SK-N-SH treated with all-trans-retinoic acid at 6 μM for 48 hours (cell line): Measurements from ENCODE around the gene HOXD3.

ENCODE experiments used
- ATAC-seq: fragments of 200-7000 bp; cut with Tn5 transposase; 3 replicates; pipeline ENCODE4 v1.9.1; 2020; ENCODE audit warnings: mild to moderate bottlenecking, moderate library complexity
- ARNTL ChIP-seq: fragments of 450-650 bp; formaldehyde crosslinking; IDR thresholded peaks from 2 replicates; pipeline ENCODE4 v1.5.0; 2020; ENCODE audit warnings: low read depth, mild to moderate bottlenecking, moderate library complexity, borderline replicate concordance
- CSDC2 ChIP-seq: fragments of 250-450 bp; sonication (Bioruptor Pico); IDR thresholded peaks from 2 replicates; pipeline ENCODE4 v1.5.0; 2020; ENCODE audit warnings: mild to moderate bottlenecking, moderate library complexity
- ESRRG ChIP-seq: fragments of 250-450 bp; sonication (Bioruptor Pico); IDR thresholded peaks from 2 replicates; pipeline ENCODE4 v1.6.1; 2021; ENCODE audit warnings: mild to moderate bottlenecking
- GLIS3 ChIP-seq: fragments of 250-450 bp; sonication (Bioruptor Pico); IDR thresholded peaks from 2 replicates; pipeline ENCODE4 v1.5.0; 2020; ENCODE audit warnings: mild to moderate bottlenecking, moderate library complexity
- ISL1 ChIP-seq: fragments of 250-450 bp; sonication (Bioruptor Pico); IDR thresholded peaks from 2 replicates; pipeline ENCODE4 v2.1.2; 2022; ENCODE audit warnings: mild to moderate bottlenecking, moderate library complexity
- OSR1 ChIP-seq: fragments of 250-450 bp; sonication (Bioruptor Pico); IDR thresholded peaks from 2 replicates; pipeline ENCODE4 v1.8.0; 2022; ENCODE audit warnings: moderate library complexity, mild to moderate bottlenecking, inconsistent platforms
- PPARA ChIP-seq: fragments of 250-450 bp; sonication (Bioruptor Pico); IDR thresholded peaks from 2 replicates; pipeline ENCODE4 v1.5.0; 2020; ENCODE audit warnings: mild to moderate bottlenecking, borderline replicate concordance
- RARB ChIP-seq: fragments of 250-450 bp; sonication (Bioruptor Pico); IDR thresholded peaks from 2 replicates; pipeline ENCODE4 v1.8.0; 2021; ENCODE audit warnings: mild to moderate bottlenecking, moderate library complexity
- SNAI2 ChIP-seq: fragments of 250-450 bp; sonication (Bioruptor Pico); IDR thresholded peaks from 2 replicates; pipeline ENCODE4 v1.5.0; 2020; ENCODE audit warnings: mild to moderate bottlenecking, moderate library complexity
- TCF4 ChIP-seq: fragments of 250-450 bp; sonication (Bioruptor Pico); IDR thresholded peaks from 2 replicates; pipeline ENCODE4 v1.8.0; 2021; ENCODE audit warnings: mild to moderate bottlenecking, moderate library complexity, borderline replicate concordance
- TOX ChIP-seq: fragments of 250-450 bp; sonication (Bioruptor Pico); IDR thresholded peaks from 2 replicates; pipeline ENCODE4 v1.8.0; 2021; ENCODE audit warnings: mild to moderate bottlenecking, moderate library complexity, borderline replicate concordance
- ZC3H10 ChIP-seq: fragments of 250-450 bp; sonication (Bioruptor Pico); IDR thresholded peaks from 2 replicates; pipeline ENCODE4 v1.5.1; 2021; ENCODE audit warnings: mild to moderate bottlenecking, moderate library complexity
- ZFP3 ChIP-seq: fragments of 250-450 bp; sonication (Bioruptor Pico); IDR thresholded peaks from 2 replicates; pipeline ENCODE4 v1.5.0; 2020; ENCODE audit warnings: mild to moderate bottlenecking, moderate library complexity
- ZFP30 ChIP-seq: fragments of 450-650 bp; formaldehyde crosslinking; IDR thresholded peaks from 2 replicates; pipeline ENCODE4 v1.5.0; 2022; ENCODE audit warnings: mild to moderate bottlenecking, moderate library complexity
- ZNF70 ChIP-seq: fragments of 450-650 bp; formaldehyde crosslinking; IDR thresholded peaks from 2 replicates; pipeline ENCODE4 v1.5.0; 2020; ENCODE audit warnings: mild to moderate bottlenecking, moderate library complexity
- ZNF8 ChIP-seq: fragments of 450-650 bp; formaldehyde crosslinking; IDR thresholded peaks from 2 replicates; pipeline ENCODE4 v1.5.0; 2020; ENCODE audit warnings: mild to moderate bottlenecking, moderate library complexity
- TF ChIP-seq, protein P1 (sequence below): fragments of 250-450 bp; sonication (Bioruptor Pico); IDR thresholded peaks from 2 replicates; pipeline ENCODE4 v1.5.1; 2021; ENCODE audit warnings: mild to moderate bottlenecking, moderate library complexity
- TF ChIP-seq, protein P2 (sequence below): fragments of 250-450 bp; sonication (Bioruptor Pico); IDR thresholded peaks from 2 replicates; pipeline ENCODE4 v1.8.0; 2020; ENCODE audit warnings: mild to moderate bottlenecking, moderate library complexity, borderline replicate concordance
- TF ChIP-seq, protein P3 (sequence below): fragments of 250-450 bp; sonication (Bioruptor Pico); IDR thresholded peaks from 2 replicates; pipeline ENCODE4 v1.5.1; 2020; ENCODE audit warnings: low read depth, mild to moderate bottlenecking, moderate library complexity

The HOXD3 gene

DNA sequence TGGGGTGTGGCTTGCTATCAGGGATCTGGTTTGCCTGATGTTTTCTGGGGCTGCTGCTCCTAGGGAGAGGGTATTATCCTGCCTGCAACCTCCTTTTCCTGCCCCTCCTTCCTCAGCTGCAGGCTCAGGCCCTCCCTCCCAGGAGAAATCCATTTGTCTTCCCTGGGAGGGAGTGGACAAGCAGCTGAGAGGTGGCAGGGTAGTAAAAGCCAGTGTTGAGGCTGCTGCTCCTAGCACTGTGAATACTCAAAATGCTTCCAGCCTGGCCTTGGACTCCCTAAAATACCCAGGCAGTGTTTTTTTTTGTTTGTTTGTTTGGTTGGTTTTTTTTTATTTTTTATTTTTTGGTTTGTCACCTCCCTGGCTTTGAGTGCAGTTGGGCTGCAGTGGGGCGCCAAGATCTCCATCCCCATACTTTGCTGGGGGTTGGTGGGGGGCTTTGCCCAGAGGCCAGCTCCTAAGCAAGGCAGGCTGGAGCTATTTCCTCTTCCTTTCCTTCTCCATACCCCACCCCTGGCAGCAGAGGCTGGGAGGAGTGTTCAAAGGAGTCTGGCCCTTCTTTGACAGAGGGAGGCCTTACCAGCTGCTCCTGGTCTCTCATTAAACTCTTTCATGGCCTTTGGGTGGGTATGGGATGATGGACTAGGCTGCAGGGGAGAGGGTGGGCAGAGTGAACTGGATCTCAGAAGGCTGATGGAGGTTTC, 13.6 kb downstream of the HOXD3 start:
- ATAC-seq = no peak; the same call in 2 of the 3 replicates

DNA sequence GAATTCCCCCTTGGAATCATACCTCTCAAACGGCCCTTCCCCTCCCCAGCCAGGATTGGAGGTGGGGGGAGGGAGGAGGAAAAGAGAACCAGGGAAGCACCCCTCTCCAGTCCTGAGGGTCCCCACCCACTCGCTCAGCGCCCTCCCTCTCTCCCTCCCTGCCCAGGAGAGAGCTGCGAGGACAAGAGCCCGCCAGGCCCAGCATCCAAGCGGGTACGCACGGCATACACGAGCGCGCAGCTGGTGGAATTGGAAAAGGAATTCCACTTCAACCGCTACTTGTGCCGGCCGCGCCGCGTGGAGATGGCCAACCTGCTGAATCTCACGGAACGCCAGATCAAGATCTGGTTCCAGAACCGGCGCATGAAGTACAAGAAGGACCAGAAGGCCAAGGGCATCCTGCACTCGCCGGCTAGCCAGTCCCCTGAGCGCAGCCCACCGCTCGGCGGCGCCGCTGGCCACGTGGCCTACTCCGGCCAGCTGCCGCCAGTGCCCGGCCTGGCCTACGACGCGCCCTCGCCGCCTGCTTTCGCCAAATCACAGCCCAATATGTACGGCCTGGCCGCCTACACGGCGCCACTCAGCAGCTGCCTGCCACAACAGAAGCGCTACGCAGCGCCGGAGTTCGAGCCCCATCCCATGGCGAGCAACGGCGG, 14.4 kb downstream of the HOXD3 start:
- TF ChIP-seq ZC3H10 (CRISPR knock-in tag) = no peak
- TF ChIP-seq ZFP30 (CRISPR knock-in tag) = no peak
- no peak for TF ChIP-seq RARB (CRISPR knock-in tag)
- no peak for TF ChIP-seq ARNTL (CRISPR knock-in tag)
- TF ChIP-seq SNAI2 (CRISPR knock-in tag) = no peak
- no peak for TF ChIP-seq PPARA (CRISPR knock-in tag)
- no peak for ATAC-seq

More for the DNA sequence above, 13.6 kb downstream of the HOXD3 start:
- TF ChIP-seq ZNF70 (CRISPR knock-in tag) (no peak), ISL1 (no peak), ZFP30 (CRISPR knock-in tag) (no peak), SNAI2 (CRISPR knock-in tag) (no peak)

DNA sequence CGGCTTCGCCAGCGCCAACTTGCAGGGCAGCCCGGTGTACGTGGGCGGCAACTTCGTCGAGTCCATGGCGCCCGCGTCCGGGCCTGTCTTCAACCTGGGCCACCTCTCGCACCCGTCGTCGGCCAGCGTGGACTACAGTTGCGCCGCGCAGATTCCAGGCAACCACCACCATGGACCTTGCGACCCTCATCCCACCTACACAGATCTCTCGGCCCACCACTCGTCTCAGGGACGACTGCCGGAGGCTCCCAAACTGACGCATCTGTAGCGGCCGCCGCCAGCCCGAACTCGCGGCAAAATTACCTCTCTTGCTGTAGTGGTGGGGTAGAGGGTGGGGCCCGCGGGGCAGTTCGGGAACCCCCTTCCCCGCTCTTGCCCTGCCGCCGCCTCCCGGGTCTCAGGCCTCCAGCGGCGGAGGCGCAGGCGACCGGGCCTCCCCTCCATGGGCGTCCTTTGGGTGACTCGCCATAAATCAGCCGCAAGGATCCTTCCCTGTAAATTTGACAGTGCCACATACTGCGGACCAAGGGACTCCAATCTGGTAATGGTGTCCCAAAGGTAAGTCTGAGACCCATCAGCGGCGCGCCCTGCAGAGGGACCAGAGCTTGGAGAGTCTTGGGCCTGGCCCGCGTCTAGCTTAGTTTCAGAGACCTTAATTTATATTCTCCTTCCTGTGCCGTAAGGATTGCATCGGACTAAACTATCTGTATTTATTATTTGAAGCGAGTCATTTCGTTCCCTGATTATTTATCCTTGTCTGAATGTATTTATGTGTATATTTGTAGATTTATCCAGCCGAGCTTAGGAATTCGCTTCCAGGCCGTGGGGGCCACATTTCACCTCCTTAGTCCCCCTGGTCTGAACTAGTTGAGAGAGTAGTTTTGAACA, 15.1 kb downstream of the HOXD3 start:
- no peak for ATAC-seq
- TF ChIP-seq TOX (CRISPR knock-in tag) = no peak
- no peak for TF ChIP-seq ZC3H10 (CRISPR knock-in tag)
- TF ChIP-seq ISL1 = no peak
- no peak for TF ChIP-seq ZFP30 (CRISPR knock-in tag)
- no peak for TF ChIP-seq RARB (CRISPR knock-in tag)
- no peak for TF ChIP-seq ESRRG (CRISPR knock-in tag)
- TF ChIP-seq ZFP3 (CRISPR knock-in tag) = no peak
- TF ChIP-seq, protein P1, sequence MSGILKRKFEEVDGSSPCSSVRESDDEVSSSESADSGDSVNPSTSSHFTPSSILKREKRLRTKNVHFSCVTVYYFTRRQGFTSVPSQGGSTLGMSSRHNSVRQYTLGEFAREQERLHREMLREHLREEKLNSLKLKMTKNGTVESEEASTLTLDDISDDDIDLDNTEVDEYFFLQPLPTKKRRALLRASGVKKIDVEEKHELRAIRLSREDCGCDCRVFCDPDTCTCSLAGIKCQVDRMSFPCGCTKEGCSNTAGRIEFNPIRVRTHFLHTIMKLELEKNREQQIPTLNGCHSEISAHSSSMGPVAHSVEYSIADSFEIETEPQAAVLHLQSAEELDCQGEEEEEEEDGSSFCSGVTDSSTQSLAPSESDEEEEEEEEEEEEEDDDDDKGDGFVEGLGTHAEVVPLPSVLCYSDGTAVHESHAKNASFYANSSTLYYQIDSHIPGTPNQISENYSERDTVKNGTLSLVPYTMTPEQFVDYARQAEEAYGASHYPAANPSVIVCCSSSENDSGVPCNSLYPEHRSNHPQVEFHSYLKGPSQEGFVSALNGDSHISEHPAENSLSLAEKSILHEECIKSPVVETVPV (CRISPR knock-in tag) = no peak
- TF ChIP-seq ARNTL (CRISPR knock-in tag) = no peak
- TF ChIP-seq PPARA (CRISPR knock-in tag) = no peak
- TF ChIP-seq ZNF8 (CRISPR knock-in tag) = no peak
- TF ChIP-seq, protein P2, sequence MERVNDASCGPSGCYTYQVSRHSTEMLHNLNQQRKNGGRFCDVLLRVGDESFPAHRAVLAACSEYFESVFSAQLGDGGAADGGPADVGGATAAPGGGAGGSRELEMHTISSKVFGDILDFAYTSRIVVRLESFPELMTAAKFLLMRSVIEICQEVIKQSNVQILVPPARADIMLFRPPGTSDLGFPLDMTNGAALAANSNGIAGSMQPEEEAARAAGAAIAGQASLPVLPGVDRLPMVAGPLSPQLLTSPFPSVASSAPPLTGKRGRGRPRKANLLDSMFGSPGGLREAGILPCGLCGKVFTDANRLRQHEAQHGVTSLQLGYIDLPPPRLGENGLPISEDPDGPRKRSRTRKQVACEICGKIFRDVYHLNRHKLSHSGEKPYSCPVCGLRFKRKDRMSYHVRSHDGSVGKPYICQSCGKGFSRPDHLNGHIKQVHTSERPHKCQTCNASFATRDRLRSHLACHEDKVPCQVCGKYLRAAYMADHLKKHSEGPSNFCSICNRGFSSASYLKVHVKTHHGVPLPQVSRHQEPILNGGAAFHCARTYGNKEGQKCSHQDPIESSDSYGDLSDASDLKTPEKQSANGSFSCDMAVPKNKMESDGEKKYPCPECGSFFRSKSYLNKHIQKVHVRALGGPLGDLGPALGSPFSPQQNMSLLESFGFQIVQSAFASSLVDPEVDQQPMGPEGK = no peak
- no peak for TF ChIP-seq TCF4 (CRISPR knock-in tag)

DNA sequence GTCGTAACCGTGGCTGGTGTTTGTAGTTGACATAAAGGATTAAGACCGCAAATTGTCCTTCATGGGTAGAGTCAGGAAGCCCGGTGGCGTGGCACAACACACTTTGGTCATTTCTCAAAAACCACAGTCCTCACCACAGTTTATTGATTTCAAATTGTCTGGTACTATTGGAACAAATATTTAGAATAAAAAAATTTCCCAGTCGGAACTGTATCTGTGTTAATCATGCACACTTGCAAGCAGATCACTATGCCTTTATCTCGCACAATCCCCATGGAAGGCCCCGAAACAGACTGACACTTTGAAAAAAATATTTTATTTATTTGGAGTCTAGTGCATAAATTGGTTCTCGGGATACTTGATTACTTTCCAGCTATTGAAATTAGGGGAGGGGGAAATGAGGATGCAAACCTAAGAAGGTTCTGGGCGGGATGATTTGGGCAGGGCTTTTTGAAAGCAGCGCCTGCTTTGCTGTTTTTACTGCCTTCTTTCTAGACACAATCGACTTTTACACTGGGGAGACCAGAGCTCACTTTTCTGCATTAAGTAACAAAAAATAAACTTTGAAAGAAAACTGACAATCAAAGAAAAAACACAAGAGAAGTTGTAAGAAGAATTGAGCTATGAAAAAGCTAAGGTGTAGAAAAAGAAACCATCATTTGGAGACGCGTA, 15.9 kb downstream of the HOXD3 start:
- TF ChIP-seq ISL1 (no peak), OSR1 (CRISPR knock-in tag) (no peak), RARB (CRISPR knock-in tag) (no peak), ZNF8 (CRISPR knock-in tag) (no peak), CSDC2 (CRISPR knock-in tag) (no peak), ESRRG (CRISPR knock-in tag) (no peak), GLIS3 (CRISPR knock-in tag) (no peak)
- TF ChIP-seq, protein P2 = no peak
- TF ChIP-seq, protein P3, sequence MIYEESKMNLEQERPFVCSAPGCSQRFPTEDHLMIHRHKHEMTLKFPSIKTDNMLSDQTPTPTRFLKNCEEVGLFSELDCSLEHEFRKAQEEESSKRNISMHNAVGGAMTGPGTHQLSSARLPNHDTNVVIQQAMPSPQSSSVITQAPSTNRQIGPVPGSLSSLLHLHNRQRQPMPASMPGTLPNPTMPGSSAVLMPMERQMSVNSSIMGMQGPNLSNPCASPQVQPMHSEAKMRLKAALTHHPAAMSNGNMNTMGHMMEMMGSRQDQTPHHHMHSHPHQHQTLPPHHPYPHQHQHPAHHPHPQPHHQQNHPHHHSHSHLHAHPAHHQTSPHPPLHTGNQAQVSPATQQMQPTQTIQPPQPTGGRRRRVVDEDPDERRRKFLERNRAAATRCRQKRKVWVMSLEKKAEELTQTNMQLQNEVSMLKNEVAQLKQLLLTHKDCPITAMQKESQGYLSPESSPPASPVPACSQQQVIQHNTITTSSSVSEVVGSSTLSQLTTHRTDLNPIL (CRISPR knock-in tag) = no peak

More for the DNA sequence above, 15.9 kb downstream of the HOXD3 start:
- ATAC-seq = no peak
